ENCODE data around the gene TPD52L2. TPM values are rescaled to one million over a fixed set of nuclear protein-coding genes. Genes with fewer than 3 reads are reported as not detected.
A peak's percentile ranks its signal among the peaks of the same experiment; 100 is the strongest.
"Not testable (repeated sequence)": the region's sequence is repeated elsewhere in the genome, so short reads cannot be mapped to it uniquely, and the experiment has no call there.

Gene TPD52L2
- polyA plus RNA-seq, 1 experiment, result 202 TPM

GRCh38 chr20:63861981-63862901, 2.8 kb upstream of the TPD52L2 start:
- no peak overlapping the region for H3K4me3 ChIP-seq (ENCODE audit: low read depth, low read length)
- DNase-seq (ENCODE audit: low read depth, low spot score), result no peak
- H3K27ac ChIP-seq (ENCODE audit: low read depth, low read length), result no peak overlapping the region
- ChIA-PET CTCF (interaction anchor here (1.0 kb wide), 2 partner anchors 324 to 325 kb away, joined by 3 read pairs; partner anchors contain the start of gene PTK6), POLR2A (no interaction called here)
- no peak for TF ChIP-seq CTCF (IDR thresholded peaks at IDR 0.05; ENCODE audit: low read depth, low read length)
- no peaks in the 10 kb centered on the region for H3K27me3 ChIP-seq (ENCODE audit: control insufficient read depth, insufficient read depth, low read length)
- peaks cover 2% of the 10 kb centered on the region; the same call in 1 of the 2 replicates for H3K9me3 ChIP-seq (ENCODE audit: control insufficient read depth, insufficient read depth, low read length)

- DNase-seq (ENCODE audit: low read depth, low spot score), result no peak
- Histone ChIP-seq H3K27ac (ENCODE audit: low read depth, low read length) (no peak overlapping the region), H3K27me3 (ENCODE audit: control insufficient read depth, insufficient read depth, low read length) (no peaks in the 10 kb centered on the region), H3K4me3 (ENCODE audit: low read depth, low read length) (peak overlapping the region; percentile 96), H3K9me3 (ENCODE audit: control insufficient read depth, insufficient read depth, low read length) (peaks cover 2% of the 10 kb centered on the region; the same call in 1 of the 2 replicates)
- TF ChIP-seq CTCF (IDR thresholded peaks at IDR 0.05; ENCODE audit: low read depth, low read length), result no peak
- ChIA-PET POLR2A (no interaction called here), CTCF (interaction anchor here (0.6 to 2.4 kb wide), 8 partner anchors 8 to 326 kb away, joined by 3 to 11 read pairs (median 4); partner anchors contain the start of gene PTK6)
Observed at GRCh38 chr20:63863021-63863797, 1.9 kb upstream of the TPD52L2 start.

- peak; percentile 23 for DNase-seq (ENCODE audit: low read depth, low spot score)
- Histone ChIP-seq H3K27ac (ENCODE audit: low read depth, low read length) (peak overlapping the region; percentile 43), H3K4me3 (ENCODE audit: low read depth, low read length) (peak overlapping the region; percentile 96), H3K9me3 (ENCODE audit: control insufficient read depth, insufficient read depth, low read length) (peaks cover 2% of the 10 kb centered on the region; the same call in 1 of the 2 replicates), H3K27me3 (ENCODE audit: control insufficient read depth, insufficient read depth, low read length) (no peaks in the 10 kb centered on the region)
- CTCF ChIA-PET, result interaction anchor here (0.6 to 2.4 kb wide), 6 partner anchors 9 to 325 kb away, joined by 3 to 11 read pairs (median 4); no protein-coding TSS in a partner anchor
- TF ChIP-seq CTCF (IDR thresholded peaks at IDR 0.05; ENCODE audit: low read depth, low read length), result peak; percentile 73
- POLR2A ChIA-PET, result interaction anchor here (1.9 to 2.0 kb wide), 2 partner anchors 9 to 29 kb away, joined by 15 to 17 read pairs; no protein-coding TSS in a partner anchor
Observed at GRCh38 chr20:63863798-63864544, 1.1 kb upstream of the TPD52L2 start.

DNA sequence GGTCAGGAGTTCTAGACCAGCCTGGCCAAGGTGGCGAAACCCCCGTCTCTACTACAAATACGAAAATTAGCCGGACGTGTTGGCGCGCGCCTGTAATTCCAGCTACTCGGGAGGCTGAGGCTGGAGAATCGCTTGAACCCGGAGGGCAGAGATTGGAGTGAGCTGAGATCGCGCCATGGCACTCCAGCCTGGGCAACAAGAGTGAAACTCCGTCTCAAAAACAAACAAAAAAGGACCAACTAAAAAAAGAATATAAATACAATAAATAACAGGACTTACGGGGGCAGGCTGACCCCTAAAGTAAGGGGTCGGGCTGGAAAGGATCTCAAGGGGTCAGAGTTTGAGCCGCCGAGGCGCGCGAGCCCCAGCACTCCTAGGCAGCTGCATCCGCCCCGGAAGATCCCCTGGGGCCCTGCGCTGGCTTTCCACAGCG, 509 bp upstream of the TPD52L2 start:
- no peak for DNase-seq (ENCODE audit: low read depth, low spot score)
- no peaks in the 10 kb centered on the region for H3K27me3 ChIP-seq (ENCODE audit: control insufficient read depth, insufficient read depth, low read length)
- no peak overlapping the region for H3K27ac ChIP-seq (ENCODE audit: low read depth, low read length)
- POLR2A ChIA-PET, result interaction anchor here (0.6 to 2.2 kb wide), 24 partner anchors 9 to 592 kb away, joined by 3 to 17 read pairs (median 4); partner anchors contain the start of genes ARFGAP1, ARFRP1, LIME1 and PTK6
- TF ChIP-seq CTCF (IDR thresholded peaks at IDR 0.05; ENCODE audit: low read depth, low read length), result no peak
- CTCF ChIA-PET, result interaction anchor here (1.4 to 2.4 kb wide), 3 partner anchors 90 to 116 kb away, joined by 6 to 11 read pairs (median 6); partner anchors contain the start of gene PRPF6
- H3K9me3 ChIP-seq (ENCODE audit: control insufficient read depth, insufficient read depth, low read length), result peaks cover 2% of the 10 kb centered on the region; the same call in 1 of the 2 replicates
- peak overlapping the region; percentile 96 for H3K4me3 ChIP-seq (ENCODE audit: low read depth, low read length)

GRCh38 chr20:63867042-63867441, 2.0 kb downstream of the TPD52L2 start:
- H3K4me3 ChIP-seq (ENCODE audit: low read depth, low read length); H3K9me3 ChIP-seq (ENCODE audit: control insufficient read depth, insufficient read depth, low read length); H3K27me3 ChIP-seq (ENCODE audit: control insufficient read depth, insufficient read depth, low read length); POLR2A ChIA-PET; DNase-seq (ENCODE audit: low read depth, low spot score); H3K27ac ChIP-seq (ENCODE audit: low read depth, low read length): not testable (repeated sequence)
- CTCF ChIA-PET, result interaction anchor here (1.5 kb wide), 1 partner anchor 92 kb away, joined by 3 read pairs; no protein-coding TSS in a partner anchor

Data from AG04450 (cell line).